ENCODE data around the gene BRD9.
"Not testable (repeated sequence)": the region's sequence is repeated elsewhere in the genome, so short reads cannot be mapped to it uniquely, and the experiment has no call there.

The BRD9 gene

DNA sequence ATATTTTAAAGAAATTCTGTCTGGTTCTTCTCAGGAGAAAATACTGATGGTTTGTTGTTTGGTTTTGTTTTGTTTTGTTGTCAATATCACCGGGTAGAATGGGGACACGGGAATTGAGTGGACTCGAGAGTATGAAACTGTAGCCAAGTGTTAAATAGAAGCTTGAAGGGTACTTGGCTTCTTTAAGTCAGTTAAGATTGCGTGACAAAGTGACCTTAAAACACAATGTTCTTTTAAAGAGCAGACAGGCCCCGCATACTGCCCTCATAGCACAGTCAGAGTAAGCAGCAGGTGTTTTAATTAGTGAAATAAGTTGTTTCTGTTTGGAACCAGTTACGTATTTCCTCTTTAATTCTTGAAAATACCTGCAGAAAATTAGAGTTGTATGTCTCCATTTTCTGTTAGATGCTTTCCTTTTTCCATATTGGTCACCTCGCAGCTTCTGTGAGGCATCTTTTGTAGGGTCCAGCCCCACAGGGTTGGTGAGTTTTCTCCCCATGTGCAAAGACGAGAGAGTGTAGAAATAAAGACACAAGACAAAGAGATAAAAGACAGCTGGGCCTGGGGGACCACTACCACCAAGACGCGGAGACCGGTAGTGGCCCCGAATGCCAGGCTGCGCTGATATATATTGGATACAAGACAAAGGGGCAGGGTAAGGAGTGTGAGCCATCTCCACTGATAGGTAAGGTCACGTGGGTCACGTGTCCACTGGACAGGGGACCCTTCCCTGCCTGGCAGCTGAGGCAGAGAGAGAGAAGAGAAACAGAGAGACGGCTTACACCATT, 9.7 kb upstream of the BRD9 start:
- DNase-seq: no peak

DNA sequence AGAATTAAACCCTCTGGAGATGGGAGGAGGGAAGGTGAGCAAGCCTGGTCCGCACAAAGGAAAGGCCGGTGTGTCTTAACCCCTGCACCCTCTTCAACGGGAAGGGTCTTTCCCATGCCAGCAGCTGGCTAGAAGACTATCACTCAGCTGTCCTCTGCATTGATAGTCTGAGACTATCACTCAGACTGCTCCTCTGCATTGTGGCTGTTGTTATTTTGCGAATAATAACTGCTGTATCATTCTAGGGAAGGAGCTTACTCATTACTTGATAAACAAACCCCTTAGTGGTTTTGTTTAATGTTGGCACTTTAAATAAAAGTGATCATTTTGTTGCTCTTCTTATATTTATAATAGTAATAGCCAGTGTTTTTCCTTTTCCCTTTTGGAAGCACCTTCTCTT, 8.2 kb upstream of the BRD9 start:
- no peak for DNase-seq

DNA sequence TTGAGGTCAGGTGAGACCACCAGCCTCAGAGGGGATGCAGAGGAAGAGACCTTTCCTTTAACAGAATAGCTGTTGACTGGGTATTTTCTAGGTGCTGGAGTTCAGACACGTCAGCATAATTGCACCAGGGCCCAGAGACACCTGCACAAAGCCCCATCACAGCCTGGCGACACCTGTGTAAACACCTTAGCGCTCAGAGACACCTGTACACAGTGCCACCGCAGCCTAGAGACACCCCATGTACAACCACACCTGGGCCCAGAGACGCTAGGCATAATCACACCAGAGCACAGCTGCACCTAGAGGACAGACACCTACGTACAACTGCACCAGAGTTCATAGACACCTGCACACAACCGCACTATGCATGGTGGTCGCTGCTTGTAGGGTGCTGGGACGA, 1.1 kb upstream of the BRD9 start:
- DNase-seq: no peak

DNA sequence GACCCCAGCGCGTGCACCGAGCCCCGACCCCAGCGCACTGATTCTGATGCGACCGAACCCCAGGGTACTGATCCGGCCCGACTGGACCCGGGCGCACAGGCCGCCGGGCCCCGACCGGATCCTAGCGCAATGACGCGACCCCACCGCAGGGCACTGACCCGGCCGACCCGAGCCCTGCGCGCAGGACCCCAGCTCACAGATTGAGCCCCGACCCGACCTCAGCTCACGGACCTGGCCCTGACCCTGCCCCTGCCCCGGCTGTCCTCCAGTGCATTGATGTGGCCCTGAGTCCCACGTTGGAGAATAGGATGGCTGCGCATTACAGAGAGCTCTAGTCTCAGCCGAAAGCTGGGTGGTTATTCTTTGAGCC, 521 bp upstream of the BRD9 start:
- DNase-seq: no peak

DNA sequence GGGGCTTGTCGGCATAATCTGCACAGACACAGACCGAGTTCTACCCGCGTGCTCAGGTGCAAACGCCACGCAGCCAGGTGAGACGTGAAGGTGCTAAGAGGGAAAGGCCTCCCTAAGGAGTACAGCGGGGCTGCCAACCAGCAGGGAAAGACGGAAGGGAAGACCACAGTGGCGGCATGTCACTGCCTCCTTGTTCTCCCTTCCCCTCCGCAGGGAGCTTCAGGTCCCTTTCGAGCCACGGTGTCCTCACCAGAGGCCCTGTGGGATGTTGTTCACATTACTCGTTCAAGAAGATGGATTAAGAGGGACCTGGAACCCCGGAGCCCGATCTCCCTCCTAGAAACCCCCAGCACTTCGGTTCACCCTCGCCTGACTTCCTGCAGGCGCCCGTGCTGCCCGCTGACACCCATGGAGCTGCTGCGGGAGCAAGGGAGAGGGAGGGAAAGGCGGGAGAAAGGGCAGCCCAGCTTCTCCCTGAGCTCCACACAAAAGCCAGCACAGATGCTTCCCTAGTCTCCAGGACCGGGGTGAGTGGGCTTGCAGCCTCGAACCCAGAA, 686 bp downstream of the BRD9 start:
- no peak for DNase-seq

DNA sequence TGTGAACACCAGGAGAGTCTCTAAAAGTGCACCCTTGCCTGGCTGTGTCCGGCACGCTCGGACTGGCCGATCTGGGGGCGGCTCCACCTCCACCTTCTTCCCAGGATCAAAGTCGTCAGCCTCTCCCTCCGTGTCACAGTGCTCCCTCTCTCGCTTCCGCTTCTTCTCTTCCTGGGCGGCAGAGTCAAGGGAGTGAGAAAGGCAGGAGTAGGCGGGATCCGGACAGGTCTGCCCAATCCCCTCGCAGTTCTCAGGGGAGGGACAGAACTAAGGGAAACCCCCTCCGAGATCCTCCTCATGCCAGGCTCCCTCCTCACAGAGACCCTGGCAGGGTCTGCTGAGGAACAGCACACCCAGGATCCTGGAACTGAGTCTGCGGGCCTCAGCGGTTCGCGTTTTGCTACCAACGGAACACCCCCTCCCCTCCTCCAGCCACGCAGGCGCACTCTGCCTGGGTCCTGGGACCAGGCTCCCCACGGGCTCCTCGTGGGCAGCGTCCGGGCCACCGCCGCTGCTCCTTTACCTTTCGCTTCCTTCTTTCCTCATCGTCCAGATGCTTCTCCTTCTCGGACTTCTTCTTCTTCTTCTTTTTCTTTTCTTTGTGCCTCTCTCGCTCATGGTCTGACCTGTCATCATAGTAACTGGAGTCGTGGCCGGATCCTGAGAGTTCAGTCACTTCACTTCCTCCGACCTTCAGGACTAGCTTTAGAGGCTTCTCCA, 1.3 kb downstream of the BRD9 start:
- no peak for DNase-seq

DNA sequence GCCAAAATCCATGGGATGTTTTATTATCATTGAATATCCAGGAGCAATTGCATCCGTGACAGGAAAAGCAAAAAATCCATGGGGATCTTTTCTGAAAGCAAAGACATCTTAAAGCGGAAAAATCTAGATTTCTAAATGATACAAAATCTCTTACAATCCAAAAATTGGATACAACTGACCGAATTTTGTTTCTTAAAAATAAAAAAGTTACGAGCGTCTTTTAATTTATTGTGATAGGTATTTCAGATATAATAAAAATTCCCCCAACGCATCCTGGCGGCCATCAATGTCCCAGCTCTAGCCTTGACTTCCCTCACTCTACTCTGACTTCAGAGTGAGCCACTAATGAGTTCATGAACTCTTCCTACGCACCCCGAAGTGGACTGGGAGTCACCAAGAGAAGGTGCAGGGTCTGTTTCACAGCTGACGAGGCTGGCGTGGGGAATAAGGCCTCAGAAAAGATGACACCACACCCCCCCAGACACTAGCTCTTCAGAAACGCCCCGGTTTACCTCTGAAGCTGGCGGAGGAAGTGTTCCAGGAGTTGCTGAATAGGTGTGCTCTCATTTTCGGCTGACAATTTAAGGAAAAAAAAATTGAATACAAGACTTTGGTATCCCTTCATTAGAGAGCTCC, 3.4 kb downstream of the BRD9 start:
- DNase-seq: no peak

DNA sequence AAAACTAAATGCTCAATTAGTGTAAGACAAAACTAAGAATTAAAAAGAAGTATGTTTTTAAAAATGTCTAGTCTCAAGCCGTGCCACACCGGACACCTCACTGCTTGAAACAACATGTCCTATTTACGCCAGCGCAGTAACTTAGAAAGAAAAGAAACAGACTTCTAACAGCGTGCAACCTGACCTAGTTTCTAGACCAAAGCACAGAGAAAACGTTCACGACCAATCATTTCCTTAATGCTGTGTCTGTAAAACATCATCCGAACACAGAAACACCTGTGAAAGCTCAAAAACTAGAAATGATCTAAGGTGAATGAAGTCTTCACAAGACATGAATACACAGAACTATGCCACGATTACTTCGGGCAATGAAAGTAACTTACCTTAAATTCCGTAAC, 4.0 kb downstream of the BRD9 start:
- no peak for DNase-seq

DNA sequence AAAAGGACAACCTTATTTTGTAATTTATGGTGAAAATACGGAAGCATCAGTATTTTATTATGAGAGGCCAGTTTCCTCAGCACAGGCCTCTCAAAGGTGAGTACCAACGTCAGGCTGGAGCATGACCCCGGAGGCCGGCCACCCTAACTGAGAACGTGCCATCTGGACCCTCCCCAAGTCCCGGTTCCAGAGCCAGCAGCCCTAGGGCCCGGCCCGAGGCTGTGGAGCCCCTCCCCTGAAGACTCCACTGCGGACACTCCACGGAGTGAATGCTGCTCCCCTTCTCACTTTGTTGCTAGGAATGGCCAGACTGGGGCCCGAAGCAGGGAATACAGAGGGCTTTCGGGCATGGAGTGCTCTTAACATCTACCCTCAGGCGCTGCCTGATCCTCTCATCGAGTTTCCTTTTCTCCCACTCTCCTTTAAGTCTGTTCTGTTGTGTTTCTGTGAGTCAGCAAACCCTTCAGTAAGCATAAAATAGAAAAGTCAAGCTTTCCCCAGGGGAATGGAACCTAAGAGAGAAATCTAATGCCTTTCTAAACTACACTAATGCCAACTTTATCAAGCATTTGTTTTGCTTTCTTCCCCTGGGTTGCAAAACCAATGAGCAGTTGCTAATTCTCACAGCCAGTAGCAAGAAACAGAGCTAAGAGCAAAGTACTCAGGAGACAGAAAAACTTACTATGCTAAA, 4.5 kb downstream of the BRD9 start:
- DNase-seq: no peak

DNA sequence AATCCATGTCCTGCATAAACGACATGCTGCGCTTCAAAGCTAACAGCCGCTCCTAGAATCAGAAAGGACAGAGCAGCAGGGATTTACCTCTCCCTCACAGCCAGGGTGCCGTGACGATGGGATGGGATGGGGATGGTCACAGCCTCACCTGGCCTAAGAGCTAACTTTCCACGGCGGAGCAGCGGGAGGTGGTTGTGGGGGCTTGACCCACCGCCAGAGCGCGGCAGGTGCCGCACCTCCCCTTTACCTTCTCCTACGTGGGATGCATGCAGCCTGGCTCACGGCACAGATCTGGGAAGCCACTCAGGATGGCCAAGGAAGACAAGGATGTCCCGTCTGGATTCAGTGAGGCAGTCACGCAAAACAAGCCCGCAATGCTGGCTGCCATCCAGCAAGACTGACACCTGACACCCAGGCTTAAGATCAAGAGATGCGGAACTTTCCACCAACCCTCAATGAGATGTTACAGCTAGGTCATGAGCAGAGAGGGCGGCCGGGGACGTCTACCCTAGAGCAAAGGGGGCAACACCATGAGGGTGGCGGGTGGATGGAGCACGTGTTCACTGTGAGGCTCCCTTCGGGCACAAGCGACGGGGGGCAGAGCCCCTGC, 5.8 kb downstream of the BRD9 start:
- DNase-seq: no peak

DNA sequence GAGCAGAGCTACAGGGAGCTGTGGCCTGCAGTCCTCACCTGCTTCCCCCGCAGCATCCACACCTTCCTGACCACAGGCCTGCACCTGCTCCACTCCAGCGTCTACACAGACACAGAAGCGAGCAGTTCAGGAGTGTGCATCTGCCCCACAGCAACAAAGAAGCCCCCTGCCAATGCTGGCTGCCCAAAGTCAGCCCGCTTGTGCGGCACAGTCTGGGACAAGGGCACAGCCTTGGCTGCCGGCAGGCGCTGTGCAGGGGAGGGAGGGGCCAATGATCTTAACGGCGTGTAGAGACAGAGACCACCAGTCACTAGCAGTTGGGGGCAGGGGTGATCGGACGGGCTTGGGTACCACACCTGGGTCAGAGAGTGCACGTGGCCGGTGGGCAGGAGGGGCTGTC, 6.6 kb downstream of the BRD9 start:
- peak; percentile 87 for DNase-seq

DNA sequence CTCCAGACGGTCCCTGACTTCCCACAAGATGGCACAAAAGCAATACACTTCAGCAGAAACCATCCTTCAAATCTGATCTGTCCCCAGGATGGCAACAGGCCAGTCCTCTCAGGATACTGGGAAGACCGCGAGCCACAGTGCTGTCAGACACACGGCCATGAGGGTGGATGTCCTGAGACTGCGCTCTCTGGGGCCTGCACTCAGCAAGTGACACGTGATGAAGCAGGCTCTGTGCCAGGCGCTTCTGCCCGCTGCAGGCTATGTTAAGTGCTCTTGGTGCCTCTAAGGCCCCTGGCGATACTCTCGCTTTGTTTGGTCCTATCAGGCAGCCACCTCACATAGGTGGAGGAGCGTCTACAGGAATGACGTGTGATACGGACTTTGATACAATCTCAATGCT, 7.1 kb downstream of the BRD9 start:
- peak; percentile 89 for DNase-seq

DNA sequence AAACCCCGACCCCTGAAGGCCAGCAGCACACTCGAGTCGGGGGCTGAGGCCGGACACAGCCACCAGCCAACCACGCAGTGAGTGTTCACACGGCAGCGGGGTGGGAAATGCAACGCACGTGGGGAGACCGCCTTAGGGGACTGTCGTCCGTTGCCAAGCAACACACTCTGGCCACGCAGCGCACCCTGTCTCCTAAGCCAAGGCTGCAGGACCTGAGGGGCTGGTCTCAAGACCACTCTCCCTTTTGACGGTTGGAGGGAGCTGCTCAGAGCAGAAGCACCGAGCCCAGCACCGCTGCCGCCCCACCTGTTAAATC, 7.5 kb downstream of the BRD9 start:
- DNase-seq: no peak

DNA sequence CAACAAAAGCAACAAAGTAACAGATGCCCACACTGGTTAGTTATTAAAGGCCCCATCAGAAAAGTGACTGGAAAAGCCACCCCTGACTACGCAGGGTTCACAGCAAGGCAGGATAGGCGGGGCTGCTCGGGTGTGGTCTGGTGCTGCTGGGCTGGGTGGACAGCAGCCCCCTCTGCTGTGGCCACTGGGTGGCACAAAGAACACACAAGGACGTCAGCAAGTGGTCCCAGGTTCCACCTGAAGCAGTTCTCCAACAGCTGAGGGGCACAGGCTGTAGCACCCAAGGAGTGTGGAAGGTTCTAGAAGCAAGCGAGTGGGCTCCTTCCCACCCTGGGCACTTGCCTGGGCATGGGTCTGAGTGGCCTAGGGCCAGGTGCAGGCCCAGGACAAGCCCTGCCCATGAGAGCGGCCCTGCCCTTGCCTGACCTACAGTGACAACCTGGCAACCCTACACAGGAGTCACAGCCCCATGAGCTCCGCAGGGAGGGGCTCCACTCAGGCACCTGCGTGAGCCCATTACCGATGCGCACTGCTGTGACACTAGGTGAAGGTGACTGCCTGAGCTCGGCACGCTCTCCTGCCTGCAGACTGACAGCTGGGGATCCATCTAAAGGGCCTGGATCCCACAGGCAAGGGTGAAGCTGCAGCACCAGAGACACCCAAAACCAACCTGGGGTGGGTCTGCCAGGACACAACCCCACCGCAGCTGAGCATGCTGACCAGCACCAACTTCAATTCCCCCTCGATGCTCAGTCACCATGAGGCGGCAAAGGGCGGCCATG, 8.1 kb downstream of the BRD9 start:
- DNase-seq: no peak

DNA sequence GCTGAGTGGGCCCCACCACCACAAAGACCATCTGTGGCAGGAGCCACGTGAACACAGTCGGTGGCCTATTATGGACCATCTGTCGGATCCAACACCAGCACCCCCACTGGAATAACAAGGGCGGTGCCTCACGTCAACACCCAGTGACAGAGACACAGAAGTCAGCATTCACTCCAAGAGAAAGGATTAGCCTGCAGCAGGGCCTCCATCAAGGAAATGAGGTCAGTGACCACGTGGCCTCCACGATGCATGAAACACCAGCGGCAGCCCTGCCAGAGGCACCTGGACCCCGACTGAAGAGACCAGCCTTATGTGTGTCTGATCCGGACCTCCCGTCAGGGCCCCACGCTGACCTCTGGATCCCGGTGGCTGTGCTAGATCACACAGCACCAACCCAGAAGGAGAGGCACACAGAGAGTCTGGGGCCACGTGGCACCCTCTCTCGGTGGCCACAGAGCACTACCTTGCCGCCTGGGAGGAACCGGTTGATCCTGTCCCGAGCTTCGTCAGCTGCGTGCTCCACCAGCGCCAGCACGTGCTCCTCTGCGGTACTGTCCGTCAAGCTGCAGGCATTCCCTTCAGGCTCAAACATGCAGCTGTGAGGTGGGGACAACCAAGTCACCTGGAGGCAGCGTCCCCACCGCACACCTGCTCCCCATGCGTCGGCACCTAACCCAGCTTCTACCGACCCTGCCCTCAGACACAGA, 9.0 kb downstream of the BRD9 start:
- DNase-seq: no peak

DNA sequence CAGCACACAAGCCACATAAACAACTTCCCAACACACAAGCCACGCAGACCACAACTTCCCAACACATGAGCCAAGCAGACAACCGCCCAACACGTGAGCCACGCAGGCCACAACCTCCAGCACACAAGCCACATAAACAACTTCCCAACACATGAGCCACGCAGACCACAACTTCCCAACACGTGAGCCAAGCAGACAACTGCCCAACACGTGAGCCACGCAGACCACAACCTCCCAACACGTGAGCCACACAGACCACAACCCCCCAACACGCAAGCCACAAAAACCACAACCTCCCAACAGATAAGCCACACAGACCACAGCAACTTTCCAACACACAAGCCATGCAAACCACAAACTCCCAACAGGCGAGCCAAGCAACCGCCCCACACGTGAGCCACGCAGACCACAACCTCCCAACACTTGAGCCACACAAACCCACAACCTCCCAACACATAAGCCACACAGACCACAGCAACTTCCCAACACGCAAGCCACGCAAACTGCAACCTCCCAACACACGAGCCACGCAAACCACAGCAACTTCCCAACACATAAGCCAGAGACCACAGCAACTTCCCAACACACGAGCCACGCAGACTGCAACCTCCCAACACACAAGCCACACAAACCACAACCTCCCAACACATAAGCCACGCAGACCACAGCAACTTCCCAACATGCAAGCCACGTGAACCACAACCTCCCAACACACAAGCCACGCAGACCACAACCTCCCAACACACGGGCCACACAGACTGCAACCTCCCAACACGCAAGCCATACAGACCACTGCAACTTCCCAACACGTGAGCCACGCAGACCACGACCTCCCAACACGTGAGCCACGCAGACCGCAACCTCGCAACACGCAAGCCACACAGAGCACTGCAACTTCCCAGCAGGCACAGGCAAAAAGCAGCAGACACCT, 10.1 kb downstream of the BRD9 start:
- no peak for DNase-seq

DNA sequence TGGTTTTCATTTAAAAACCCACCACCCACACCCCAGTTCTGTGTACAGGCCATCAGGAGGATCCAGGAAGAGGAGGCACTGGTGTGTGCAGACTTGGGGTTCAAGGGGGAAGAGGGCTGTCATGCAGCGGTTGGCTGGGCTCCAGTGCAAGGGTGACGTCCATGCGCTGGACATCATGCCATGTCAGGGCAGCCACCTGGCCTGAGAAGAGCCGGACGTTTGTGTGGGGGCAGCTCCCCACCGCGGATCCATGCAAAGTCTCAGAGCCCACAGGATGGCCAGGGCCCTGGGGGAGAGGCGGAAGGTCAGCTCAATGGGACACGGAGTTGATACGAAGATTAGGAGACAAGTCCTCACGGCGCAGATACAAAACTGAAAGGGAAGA, 11.1 kb downstream of the BRD9 start:
- DNase-seq: no peak

DNA sequence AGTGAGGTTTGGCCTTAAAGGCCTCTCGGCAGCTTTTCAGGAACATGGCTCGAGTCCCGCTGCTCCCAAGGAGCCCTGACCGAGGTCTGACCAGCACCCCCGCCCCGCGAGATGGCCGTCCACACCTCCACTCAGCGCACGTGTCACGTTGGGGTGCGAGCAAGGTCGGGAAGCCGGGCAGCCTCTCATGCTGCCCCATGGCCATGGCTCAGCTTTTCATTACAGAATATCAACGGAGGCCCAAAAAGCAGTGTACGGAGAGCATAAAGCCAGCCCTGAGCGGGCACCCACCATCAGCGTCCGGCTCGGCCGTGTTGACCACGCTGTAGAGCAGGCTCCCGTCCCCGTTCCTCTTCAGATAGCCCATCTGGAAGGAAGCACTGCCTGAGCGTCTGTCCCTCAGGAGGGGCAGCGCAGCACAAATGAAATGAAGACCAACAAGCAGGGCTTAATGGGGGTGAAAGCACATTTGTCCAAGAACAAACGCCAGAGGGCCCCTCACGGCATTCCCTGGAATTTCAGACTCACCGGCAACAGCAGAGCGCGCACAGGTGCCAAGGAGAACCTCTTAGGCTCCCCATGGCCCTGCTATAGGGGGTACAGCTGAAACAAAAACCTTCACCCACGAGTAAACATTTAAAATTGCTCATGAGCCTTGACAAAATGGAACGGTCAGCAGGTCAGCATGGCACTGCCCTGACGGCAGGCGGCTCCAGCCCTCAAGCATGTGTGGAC, 11.6 kb downstream of the BRD9 start:
- no peak for DNase-seq

DNA sequence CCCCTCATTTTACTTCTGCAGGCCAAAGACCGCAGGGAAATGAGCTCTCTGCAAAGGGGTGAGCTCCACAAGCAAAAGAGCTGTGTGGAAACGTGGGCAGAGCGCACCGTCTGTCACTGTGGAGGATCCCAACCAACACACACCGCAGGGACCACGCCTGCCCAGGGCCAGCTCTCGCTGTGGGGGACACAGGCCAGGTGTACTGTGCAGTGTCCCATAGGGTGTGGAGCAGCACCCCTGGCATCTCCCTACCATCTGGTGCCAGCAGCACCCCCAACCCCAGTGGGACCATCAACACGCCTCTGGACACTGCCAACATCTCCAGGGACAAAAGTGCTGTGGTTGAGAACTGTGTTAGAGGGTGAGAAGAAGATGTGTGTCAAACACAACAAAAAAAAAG, 13.9 kb downstream of the BRD9 start:
- DNase-seq: not testable (repeated sequence)

DNA sequence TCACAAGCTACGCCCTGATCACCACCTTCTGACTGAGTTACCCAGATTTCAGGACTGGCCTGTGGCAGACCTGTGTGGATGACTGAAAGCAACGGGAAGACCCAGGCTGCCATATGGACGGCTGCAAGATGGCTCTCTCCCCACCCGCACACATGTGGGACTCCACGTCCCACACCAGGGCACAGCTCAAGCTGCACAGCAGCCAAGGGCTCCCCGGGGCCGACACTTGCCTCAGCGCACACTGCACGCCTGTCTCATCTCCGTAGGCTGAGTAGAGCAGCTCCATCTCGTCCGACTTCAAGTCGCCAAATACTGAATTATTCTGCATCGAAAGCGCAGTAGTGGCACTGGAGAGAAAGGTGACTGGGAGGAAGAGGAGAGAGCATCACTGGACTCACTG, 14.5 kb downstream of the BRD9 start:
- no peak for DNase-seq
